Tibial artery (tissue), 4 donors: ENCODE data around the gene COMT.

Source experiments
- DNase-seq, 2 donors: peaks; one replicate each; pipeline ENCODE4 v3.0.0-alpha.2; 2019
- H3K27ac ChIP-seq, 2 donors: fragments of 200-600 bp; sonication (generic) in 1 of 2; 1 replicate in 1 of 2; 2 replicates in 1 of 2; pipeline ENCODE4 v1.5.1; 2018 to 2019; ENCODE audit warnings: mild to moderate bottlenecking in 1 of 2
- H3K27me3 ChIP-seq, 2 donors: fragments of 200-600 bp; sonication (generic) in 1 of 2; one replicate each; pipeline versions ENCODE4 v1.5.1 to v1.6.0; 2016 to 2019
- H3K36me3 ChIP-seq, 3 donors: fragments of 200-600 bp; sonication (generic) in 2 of 3; one replicate each; pipeline ENCODE4 v1.5.1; 2016 to 2019; ENCODE audit warnings: mild to moderate bottlenecking in 2 of 3
- H3K4me1 ChIP-seq, 4 donors: fragments of 200-600 bp; sonication (generic) in 2 of 4; 1 replicate in 3 of 4; 2 replicates in 1 of 4; pipeline ENCODE4 v1.5.1; 2016 to 2019
- H3K4me3 ChIP-seq, 2 donors: fragments of 200-600 bp; sonication (generic) in 1 of 2; 1 replicate in 1 of 2; 2 replicates in 1 of 2; pipeline ENCODE4 v1.5.1; 2018 to 2019; ENCODE audit warnings: mild to moderate bottlenecking in 2 of 2
- H3K9me3 ChIP-seq, 3 donors: fragments of 200-600 bp; sonication (generic) in 1 of 3; one replicate each; pipeline ENCODE4 v1.5.1; 2016 to 2019
- intact Hi-C: fragments of 100-400 bp; cut with DNase I; formaldehyde crosslinking; loops from one replicate; pipeline ENCODE4 v1.15.0; 2023; ENCODE audit warnings: low total_unique reads
- TF ChIP-seq, protein P1 (sequence below), 2 experiments: fragments of 200-600 bp in 1 of 2; fragments of 450-650 bp in 1 of 2; IDR thresholded peaks; one replicate each; pipeline ENCODE4 v1.5.1; 2017 to 2019; ENCODE audit warnings: antibody characterized with exemption in 2 of 2, mild to moderate bottlenecking in 1 of 2, moderate library complexity in 1 of 2

COMT gene

GRCh38 chr22:19987394-19988306 is 46.1 kb downstream of the COMT start:
- Histone ChIP-seq H3K4me3 (peak overlapping the region in 1 of 2 donors; percentile 95), H3K4me1 (peaks cover 8 to 95% (median 91%) of the 10 kb centered on the region in 4 donors), H3K27me3 (no peaks in the 10 kb centered on the region), H3K9me3 (no peaks in the 10 kb centered on the region), H3K36me3 (no peaks in the 10 kb centered on the region), H3K27ac (peak overlapping the region; percentile 97 to 98)
- DNase-seq = no peak
- intact Hi-C loops = no loop called here
- TF ChIP-seq, protein P1, sequence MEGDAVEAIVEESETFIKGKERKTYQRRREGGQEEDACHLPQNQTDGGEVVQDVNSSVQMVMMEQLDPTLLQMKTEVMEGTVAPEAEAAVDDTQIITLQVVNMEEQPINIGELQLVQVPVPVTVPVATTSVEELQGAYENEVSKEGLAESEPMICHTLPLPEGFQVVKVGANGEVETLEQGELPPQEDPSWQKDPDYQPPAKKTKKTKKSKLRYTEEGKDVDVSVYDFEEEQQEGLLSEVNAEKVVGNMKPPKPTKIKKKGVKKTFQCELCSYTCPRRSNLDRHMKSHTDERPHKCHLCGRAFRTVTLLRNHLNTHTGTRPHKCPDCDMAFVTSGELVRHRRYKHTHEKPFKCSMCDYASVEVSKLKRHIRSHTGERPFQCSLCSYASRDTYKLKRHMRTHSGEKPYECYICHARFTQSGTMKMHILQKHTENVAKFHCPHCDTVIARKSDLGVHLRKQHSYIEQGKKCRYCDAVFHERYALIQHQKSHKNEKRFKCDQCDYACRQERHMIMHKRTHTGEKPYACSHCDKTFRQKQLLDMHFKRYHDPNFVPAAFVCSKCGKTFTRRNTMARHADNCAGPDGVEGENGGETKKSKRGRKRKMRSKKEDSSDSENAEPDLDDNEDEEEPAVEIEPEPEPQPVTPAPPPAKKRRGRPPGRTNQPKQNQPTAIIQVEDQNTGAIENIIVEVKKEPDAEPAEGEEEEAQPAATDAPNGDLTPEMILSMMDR (IDR thresholded peaks at IDR 0.05) = no peak

- no peaks in the 10 kb centered on the region for H3K9me3 ChIP-seq
These were observed 46.8 kb downstream of the COMT start for GRCh38 chr22:19988331-19988808.

DNA sequence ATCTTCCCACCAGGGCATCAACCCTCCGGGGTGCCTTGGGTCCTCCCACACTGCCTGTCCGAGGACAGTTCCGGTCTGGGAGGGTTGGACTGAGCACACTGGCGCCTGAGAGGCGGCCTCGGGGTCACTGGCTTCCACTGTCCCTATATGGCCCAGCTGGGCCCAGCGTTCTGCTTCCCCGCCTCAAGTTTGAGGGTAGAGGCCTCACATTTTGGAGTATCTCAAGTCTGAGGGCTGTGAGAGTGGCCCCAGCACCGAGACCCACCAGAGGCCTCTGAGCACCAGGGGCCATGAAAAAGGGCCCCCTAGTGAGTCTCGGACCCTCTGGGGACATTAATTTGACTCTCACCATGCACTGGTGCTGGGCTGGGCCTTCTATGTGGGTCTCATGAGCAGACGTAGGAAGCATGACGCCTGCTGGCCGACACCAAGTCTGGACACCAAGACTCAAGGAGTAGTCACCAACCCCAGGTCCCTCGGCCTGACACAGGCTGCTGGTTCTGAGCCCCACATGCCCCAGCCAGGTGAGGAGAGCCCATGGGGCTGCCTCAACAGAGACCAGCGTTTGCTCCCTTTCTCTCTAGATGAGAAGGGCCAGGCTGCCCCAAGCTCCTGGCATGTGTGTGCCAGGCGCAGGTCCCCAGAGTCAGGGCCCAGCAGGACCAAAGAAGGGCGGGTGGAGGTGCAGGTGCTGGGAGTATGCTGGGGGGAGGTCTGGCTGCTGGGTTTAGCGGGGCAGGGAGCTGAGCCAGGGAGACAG is 47.6 kb downstream of the COMT start:
- H3K4me3 ChIP-seq = no peak overlapping the region
- intact Hi-C loops = no loop called here
- H3K27me3 ChIP-seq = no peaks in the 10 kb centered on the region
- TF ChIP-seq, protein P1 (IDR thresholded peaks at IDR 0.05) = no peak
- H3K36me3 ChIP-seq = no peaks in the 10 kb centered on the region
- H3K27ac ChIP-seq = peak overlapping the region; percentile 97 to 98
- peak in 1 of 2 donors; percentile 72 for DNase-seq
- peaks cover 8 to 93% (median 91%) of the 10 kb centered on the region in 4 donors for H3K4me1 ChIP-seq
- no peaks in the 10 kb centered on the region for H3K9me3 ChIP-seq

More at GRCh38 chr22:19988331-19988808, 46.8 kb downstream of the COMT start:
- peaks cover 8 to 95% (median 91%) of the 10 kb centered on the region in 4 donors for H3K4me1 ChIP-seq
- peak in 1 of 2 donors; percentile 66 for DNase-seq
- TF ChIP-seq, protein P1 (IDR thresholded peaks at IDR 0.05) = no peak
- H3K27me3 ChIP-seq = no peaks in the 10 kb centered on the region
- intact Hi-C loops = no loop called here
- H3K27ac ChIP-seq = peak overlapping the region; percentile 97 to 98
- no peaks in the 10 kb centered on the region for H3K36me3 ChIP-seq
- H3K4me3 ChIP-seq = no peak overlapping the region

DNA sequence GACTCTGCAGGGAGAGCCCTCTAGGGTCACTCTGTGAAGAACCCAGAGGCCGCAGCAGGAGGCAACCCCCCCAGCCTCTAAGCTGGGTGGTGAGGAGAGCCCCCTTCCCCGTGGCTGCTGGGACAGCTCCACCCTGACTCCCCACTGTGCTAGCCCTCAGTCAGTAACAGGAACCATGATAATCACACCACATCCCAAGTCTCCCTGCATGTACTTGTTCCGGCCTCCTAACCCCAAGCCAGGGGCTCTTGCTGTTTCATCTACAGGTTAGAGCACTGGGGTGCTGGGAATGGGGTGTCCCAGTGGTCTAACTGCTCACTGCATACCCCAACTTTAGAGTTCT is 48.1 kb downstream of the COMT start:
- Histone ChIP-seq H3K27ac (peak overlapping the region; percentile 97 to 98), H3K4me1 (peaks cover 8 to 89% (median 86%) of the 10 kb centered on the region in 4 donors), H3K36me3 (no peaks in the 10 kb centered on the region), H3K27me3 (no peaks in the 10 kb centered on the region), H3K4me3 (no peak overlapping the region), H3K9me3 (no peaks in the 10 kb centered on the region)
- intact Hi-C loops = no loop called here
- TF ChIP-seq, protein P1 (IDR thresholded peaks at IDR 0.05) = no peak
- DNase-seq = peak in 1 of 2 donors; percentile 62

DNA sequence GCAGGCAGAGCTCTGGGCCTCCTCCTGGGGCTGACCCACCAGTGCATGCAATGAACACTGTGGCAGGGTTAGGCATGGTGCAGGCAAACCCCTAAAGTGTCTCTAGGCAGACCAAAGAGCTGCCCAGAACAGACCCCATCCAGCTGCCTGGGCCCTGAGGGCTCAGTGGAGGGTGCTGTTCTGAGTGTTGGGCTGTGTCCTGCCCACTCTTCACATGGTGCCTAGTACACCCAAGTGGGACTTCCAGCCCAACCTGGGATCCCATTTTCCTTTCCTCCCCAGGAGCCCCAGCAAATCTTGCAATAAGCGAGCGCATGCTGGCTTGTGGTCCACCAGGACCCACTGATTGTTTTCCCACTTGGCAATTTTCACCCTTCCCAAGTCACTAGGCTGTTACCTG is 48.6 kb downstream of the COMT start:
- Histone ChIP-seq H3K27me3 (no peaks in the 10 kb centered on the region), H3K27ac (peak overlapping the region; percentile 97 to 98), H3K4me1 (peaks cover 8 to 89% (median 84%) of the 10 kb centered on the region in 4 donors), H3K4me3 (no peak overlapping the region), H3K9me3 (no peaks in the 10 kb centered on the region), H3K36me3 (no peaks in the 10 kb centered on the region)
- TF ChIP-seq, protein P1 (IDR thresholded peaks at IDR 0.05) = no peak
- intact Hi-C loops = no loop called here
- DNase-seq = peak in 1 of 2 donors; percentile 53
